ENCODE results near the gene ECI2.

Gene ECI2

GRCh38 chr6:4134841-4135664 is at the start of gene ECI2:
ECI2 (minus strand) TSS chr6:4135575; CDS start chr6:4135560, 15 bp downstream.
- DNase-seq (ENCODE audit: low read depth): no peak

- DNase-seq (ENCODE audit: low read depth): no peak
These were observed 45.4 kb upstream of the ECI2 start for GRCh38 chr6:4180652-4181255.

GRCh38 chr6:4179960-4180651 is 44.7 kb upstream of the ECI2 start:
- DNase-seq (ENCODE audit: low read depth): no peak

- DNase-seq (ENCODE audit: low read depth): no peak
These were observed 43.5 kb upstream of the ECI2 start for GRCh38 chr6:4178737-4179333.

GRCh38 chr6:4176907-4177306 is 41.5 kb upstream of the ECI2 start:
- no peak for DNase-seq (ENCODE audit: low read depth)

GRCh38 chr6:4174042-4174441 is 38.7 kb upstream of the ECI2 start:
- DNase-seq (ENCODE audit: low read depth): no peak

- no peak for DNase-seq (ENCODE audit: low read depth)
These were observed 37.0 kb upstream of the ECI2 start for GRCh38 chr6:4172368-4172767.

GRCh38 chr6:4170297-4170696 is 34.9 kb upstream of the ECI2 start:
- no peak for DNase-seq (ENCODE audit: low read depth)

GRCh38 chr6:4169028-4169789 is 33.8 kb upstream of the ECI2 start:
- no peak for DNase-seq (ENCODE audit: low read depth)

- no peak for DNase-seq (ENCODE audit: low read depth)
These were observed 32.5 kb upstream of the ECI2 start for GRCh38 chr6:4167833-4168232.

- no peak for DNase-seq (ENCODE audit: low read depth)
These were observed 31.7 kb upstream of the ECI2 start for GRCh38 chr6:4167123-4167522.

GRCh38 chr6:4164456-4164855 is 29.1 kb upstream of the ECI2 start:
- DNase-seq (ENCODE audit: low read depth): no peak

GRCh38 chr6:4164117-4164442 is 28.7 kb upstream of the ECI2 start:
- DNase-seq (ENCODE audit: low read depth): no peak

- no peak for DNase-seq (ENCODE audit: low read depth)
These were observed 28.2 kb upstream of the ECI2 start for GRCh38 chr6:4163408-4164116.

- DNase-seq (ENCODE audit: low read depth): no peak
These were observed 27.0 kb upstream of the ECI2 start for GRCh38 chr6:4162370-4162769.

- no peak for DNase-seq (ENCODE audit: low read depth)
These were observed 24.1 kb upstream of the ECI2 start for GRCh38 chr6:4159491-4159890.

- no peak for DNase-seq (ENCODE audit: low read depth)
These were observed 22.1 kb upstream of the ECI2 start for GRCh38 chr6:4157506-4157905.

GRCh38 chr6:4155848-4156466 is 20.6 kb upstream of the ECI2 start:
- DNase-seq (ENCODE audit: low read depth): peak; percentile 34

GRCh38 chr6:4153514-4153985 is 18.2 kb upstream of the ECI2 start:
- DNase-seq (ENCODE audit: low read depth): no peak

GRCh38 chr6:4145083-4145482 is 9.7 kb upstream of the ECI2 start:
- DNase-seq (ENCODE audit: low read depth): no peak

GRCh38 chr6:4139272-4139671 is 3.9 kb upstream of the ECI2 start:
- no peak for DNase-seq (ENCODE audit: low read depth)

All from stimulated activated CD8-positive, alpha-beta memory T cell treated with anti-CD3 and anti-CD28 coated beads, Interleukin-12 subunit alpha, Interleukin-12 subunit beta, amount 100 ng/mL, for 4 hours (primary cell).